Gastroesophageal sphincter (tissue), 4 donors: ENCODE data around the gene OPCML. TPM values are rescaled to one million over a fixed set of nuclear protein-coding genes. Genes with fewer than 3 reads are reported as not detected.

ENCODE experiments used
- ATAC-seq: fragments of 150-250 bp; one replicate; pipeline ENCODE4 v1.9.1; 2016; ENCODE audit warnings: mild to moderate bottlenecking, moderate library complexity
- H3K27ac ChIP-seq, 4 donors: fragments of 200-600 bp; sonication (generic) in 3 of 4; 1 replicate in 3 of 4; 2 replicates in 1 of 4; pipeline ENCODE4 v1.5.1; 2016 to 2019
- H3K27me3 ChIP-seq: fragments of 200-600 bp; sonication (generic); one replicate; pipeline ENCODE4 v1.5.1; 2019
- H3K36me3 ChIP-seq, 2 donors: fragments of 200-600 bp; sonication (generic); one replicate each; pipeline ENCODE4 v1.5.1; 2019; ENCODE audit warnings: control low read depth in 1 of 2
- H3K4me1 ChIP-seq, 3 donors: fragments of 200-600 bp; sonication (generic); 1 replicate in 2 of 3; 2 replicates in 1 of 3; pipeline ENCODE4 v1.5.1; 2016 to 2019; ENCODE audit warnings: control low read depth in 2 of 3
- H3K4me3 ChIP-seq, 2 donors: fragments of 200-600 bp; sonication (generic); one replicate each; pipeline ENCODE4 v1.5.1; 2019; ENCODE audit warnings: mild to moderate bottlenecking in 1 of 2, moderate library complexity in 1 of 2
- H3K9me3 ChIP-seq, 3 donors: fragments of 200-600 bp; sonication (generic); one replicate each; pipeline ENCODE4 v1.5.1; 2017 to 2019; ENCODE audit warnings: control low read depth in 2 of 3
- EP300 ChIP-seq: sonication (generic); formaldehyde crosslinking; IDR thresholded peaks from one replicate; pipeline ENCODE4 v1.6.1; 2017; ENCODE audit warnings: antibody characterized with exemption, mild to moderate bottlenecking
- POLR2A ChIP-seq, 2 donors: fragments of 450-650 bp; IDR thresholded peaks; one replicate each; pipeline ENCODE4 v1.6.1; 2017; ENCODE audit warnings: antibody characterized with exemption in 2 of 2, mild to moderate bottlenecking in 2 of 2, moderate library complexity in 1 of 2
- POLR2AphosphoS5 ChIP-seq: sonication (generic); formaldehyde crosslinking; IDR thresholded peaks from one replicate; pipeline ENCODE4 v1.6.1; 2017; ENCODE audit warnings: antibody characterized with exemption
- WGBS, 2 donors: methylation state at CpG; one replicate each; pipeline ENCODE4 v1.1.5; 2018; ENCODE audit warnings: low coverage in 1 of 2; 5-methylcytosine and 5-hydroxymethylcytosine counted together
- total RNA-seq, 4 donors: library from RNA; depleted of rRNA; stranded (reverse); fragments of >200 nt; gene quantifications; one replicate each; pipeline ENCODE4 v1.1.0, GENCODE V29; 2016
- TF ChIP-seq, protein P1 (sequence below), 4 experiments: fragments of 200-600 bp in 2 of 4; fragments of 450-650 bp in 2 of 4; sonication (generic) in 1 of 4; IDR thresholded peaks; one replicate each; pipeline ENCODE4 v1.5.1; 2017 to 2019; ENCODE audit warnings: antibody characterized with exemption in 4 of 4, mild to moderate bottlenecking in 2 of 4, moderate library complexity in 2 of 4

Gene OPCML
- total RNA-seq, 4 donors from 2014 or later = 0.13 to 0.93 (median 0.33) TPM

DNA sequence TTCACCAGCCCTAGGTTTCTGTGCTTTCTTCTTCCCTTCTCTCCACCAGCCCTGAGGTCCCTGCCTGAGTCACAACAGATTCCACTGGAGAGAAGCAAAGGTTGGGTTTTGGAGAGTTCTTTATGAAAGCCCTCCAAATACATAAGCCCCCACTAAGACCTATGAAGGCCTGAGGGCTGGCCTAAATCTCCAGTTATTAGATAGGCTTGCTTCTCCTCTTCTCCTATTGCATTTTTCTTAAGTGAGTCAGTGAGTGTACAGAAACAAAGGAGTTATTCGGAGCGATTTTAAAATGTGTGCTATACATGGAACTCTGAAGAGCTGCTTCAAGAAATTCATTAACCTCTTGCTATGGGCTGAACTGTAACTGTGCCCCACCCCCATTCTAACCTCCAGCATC, 1057.3 kb downstream of the OPCML start:
- Histone ChIP-seq H3K27ac (no peak overlapping the region), H3K9me3 (no peaks in the 10 kb centered on the region), H3K27me3 (no peaks in the 10 kb centered on the region), H3K36me3 (no peaks in the 10 kb centered on the region), H3K4me1 (peaks cover 0 to 16% (median 0%) of the 10 kb centered on the region in 3 donors), H3K4me3 (no peak overlapping the region)
- ATAC-seq = no peak
- no peak for TF ChIP-seq POLR2AphosphoS5
- TF ChIP-seq, protein P1, sequence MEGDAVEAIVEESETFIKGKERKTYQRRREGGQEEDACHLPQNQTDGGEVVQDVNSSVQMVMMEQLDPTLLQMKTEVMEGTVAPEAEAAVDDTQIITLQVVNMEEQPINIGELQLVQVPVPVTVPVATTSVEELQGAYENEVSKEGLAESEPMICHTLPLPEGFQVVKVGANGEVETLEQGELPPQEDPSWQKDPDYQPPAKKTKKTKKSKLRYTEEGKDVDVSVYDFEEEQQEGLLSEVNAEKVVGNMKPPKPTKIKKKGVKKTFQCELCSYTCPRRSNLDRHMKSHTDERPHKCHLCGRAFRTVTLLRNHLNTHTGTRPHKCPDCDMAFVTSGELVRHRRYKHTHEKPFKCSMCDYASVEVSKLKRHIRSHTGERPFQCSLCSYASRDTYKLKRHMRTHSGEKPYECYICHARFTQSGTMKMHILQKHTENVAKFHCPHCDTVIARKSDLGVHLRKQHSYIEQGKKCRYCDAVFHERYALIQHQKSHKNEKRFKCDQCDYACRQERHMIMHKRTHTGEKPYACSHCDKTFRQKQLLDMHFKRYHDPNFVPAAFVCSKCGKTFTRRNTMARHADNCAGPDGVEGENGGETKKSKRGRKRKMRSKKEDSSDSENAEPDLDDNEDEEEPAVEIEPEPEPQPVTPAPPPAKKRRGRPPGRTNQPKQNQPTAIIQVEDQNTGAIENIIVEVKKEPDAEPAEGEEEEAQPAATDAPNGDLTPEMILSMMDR (IDR thresholded peaks at IDR 0.05) = no peak
- no peak for TF ChIP-seq POLR2A (IDR thresholded peaks at IDR 0.05)
- TF ChIP-seq EP300 = no peak
- WGBS, 2 donors = 63 to 64% methylated on average over 2 of the region's 2 CpGs

DNA sequence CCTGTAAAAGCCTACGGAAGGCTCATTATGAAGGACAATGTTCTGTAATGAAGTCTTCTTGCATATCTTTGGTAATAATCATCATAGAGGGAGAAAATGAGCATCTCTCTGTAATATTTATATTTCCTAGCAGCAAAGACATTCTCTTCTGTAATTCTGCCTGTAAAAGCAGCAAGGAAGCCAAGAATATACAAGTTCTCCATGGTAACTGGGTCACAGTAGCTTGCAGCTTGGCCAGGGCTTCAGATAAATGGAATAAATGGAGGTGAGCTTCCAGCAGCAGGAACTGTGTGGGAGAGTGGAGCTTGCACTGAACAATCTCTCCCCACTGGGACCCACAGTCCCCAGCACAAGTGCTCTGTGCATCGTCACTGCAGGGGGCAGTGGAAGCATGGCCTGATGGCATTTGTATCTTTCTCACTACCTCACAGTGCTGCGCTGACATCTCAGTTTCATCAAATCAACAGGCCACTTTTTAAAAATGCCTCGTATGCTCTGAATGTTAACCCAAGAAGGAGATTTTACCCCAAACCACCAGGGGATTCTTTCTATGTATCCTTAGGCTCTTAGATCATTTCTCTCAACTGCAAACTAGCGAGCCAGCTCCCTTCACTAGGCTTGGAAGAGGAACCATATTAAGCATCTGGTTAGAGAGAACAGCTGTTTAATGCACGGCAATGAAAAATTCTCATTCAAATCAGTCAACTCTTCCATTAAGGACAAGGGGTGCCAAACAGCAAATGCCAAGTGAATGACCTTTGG, 1059.7 kb downstream of the OPCML start:
- TF ChIP-seq EP300 (no peak), POLR2A (IDR thresholded peaks at IDR 0.05) (no peak), POLR2AphosphoS5 (no peak)
- TF ChIP-seq, protein P1 (IDR thresholded peaks at IDR 0.05) = peak in 1 of 4 experiments; percentile 12
- H3K36me3 ChIP-seq = no peaks in the 10 kb centered on the region
- H3K9me3 ChIP-seq = no peaks in the 10 kb centered on the region
- H3K4me1 ChIP-seq = peaks cover 0 to 16% (median 0%) of the 10 kb centered on the region in 3 donors
- H3K27me3 ChIP-seq = no peaks in the 10 kb centered on the region
- no peak for ATAC-seq
- WGBS, 2 donors = 22 to 43% methylated on average over 4 to 5 of the region's 6 CpGs
- peak overlapping the region in 1 of 4 donors; percentile 0 for H3K27ac ChIP-seq
- H3K4me3 ChIP-seq = no peak overlapping the region

DNA sequence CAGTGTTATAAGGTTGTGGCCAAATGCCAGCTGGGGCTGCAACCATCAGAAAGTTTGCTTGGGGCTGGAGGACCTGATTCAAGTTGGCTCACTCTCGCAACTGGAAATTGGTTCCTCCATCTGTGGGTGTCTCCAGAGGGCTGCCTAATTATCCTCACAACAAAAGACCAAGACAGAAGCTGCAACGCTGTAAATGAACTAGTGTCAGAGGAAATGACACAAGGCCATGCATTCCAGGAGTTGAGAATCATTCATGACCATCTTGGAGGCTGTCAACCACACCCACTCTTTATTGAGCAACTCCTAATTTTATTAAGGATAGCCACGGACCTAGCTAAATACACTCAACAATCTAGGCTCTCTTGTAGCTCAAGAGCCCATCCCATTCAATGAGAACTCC, 1060.8 kb downstream of the OPCML start:
- H3K27ac ChIP-seq = no peak overlapping the region
- H3K4me1 ChIP-seq = peaks cover 0 to 16% (median 0%) of the 10 kb centered on the region in 3 donors
- no peaks in the 10 kb centered on the region for H3K9me3 ChIP-seq
- 40 to 47% methylated on average over 2 to 3 of the region's 3 CpGs for WGBS, 2 donors
- H3K36me3 ChIP-seq = no peaks in the 10 kb centered on the region
- H3K27me3 ChIP-seq = no peaks in the 10 kb centered on the region
- H3K4me3 ChIP-seq = no peak overlapping the region
- TF ChIP-seq POLR2A (IDR thresholded peaks at IDR 0.05) (no peak), POLR2AphosphoS5 (no peak), EP300 (no peak)
- TF ChIP-seq, protein P1 (IDR thresholded peaks at IDR 0.05) = no peak
- ATAC-seq = no peak

DNA sequence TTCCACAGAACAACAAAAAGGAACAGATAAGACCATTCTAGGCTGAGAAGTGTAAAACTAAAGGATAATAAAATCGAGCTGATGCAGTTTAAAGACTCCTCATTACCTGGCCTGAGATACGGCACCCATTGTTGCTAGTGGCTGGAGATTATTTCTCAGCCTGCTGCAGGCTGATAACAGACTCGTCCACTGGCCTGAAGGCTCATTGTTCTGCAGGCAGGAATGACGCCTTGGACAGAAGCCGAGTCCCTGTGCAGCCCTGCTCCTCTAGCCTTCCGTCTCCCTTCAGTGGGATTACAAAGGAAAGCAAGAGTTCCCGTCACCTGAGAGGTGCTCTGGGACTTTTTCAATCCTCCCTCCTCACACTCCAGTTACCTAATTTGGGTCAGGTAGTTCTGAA, 1065.3 kb downstream of the OPCML start:
- 54 to 68% methylated on average over 6 to 7 of the region's 7 CpGs for WGBS, 2 donors
- no peak for ATAC-seq

More for the DNA sequence above, 1065.3 kb downstream of the OPCML start:
- Histone ChIP-seq H3K9me3 (no peaks in the 10 kb centered on the region), H3K27ac (no peak overlapping the region), H3K27me3 (no peaks in the 10 kb centered on the region), H3K36me3 (no peaks in the 10 kb centered on the region), H3K4me1 (peaks cover 0 to 4% (median 0%) of the 10 kb centered on the region in 3 donors), H3K4me3 (no peak overlapping the region)
- TF ChIP-seq POLR2AphosphoS5 = no peak
- TF ChIP-seq, protein P1 (IDR thresholded peaks at IDR 0.05) = no peak
- TF ChIP-seq POLR2A (IDR thresholded peaks at IDR 0.05) = no peak
- TF ChIP-seq EP300 = no peak
